Bronchial epithelial cell (primary cell): ENCODE results near the gene CLNK. TPM values are rescaled to one million over a fixed set of nuclear protein-coding genes. Genes with fewer than 3 reads are reported as not detected.

ENCODE experiments used
- DNase-seq: peaks from one replicate; pipeline ENCODE4 v3.0.0-alpha.2; 2010; ENCODE audit warnings: low read depth
- FAIRE-seq: peaks from 2 replicates; lab custom pipeline; 2011; peaks lifted over from hg19 to GRCh38; lab: Jason Lieb, UNC
- H3K27me3 ChIP-seq: 2 replicates; pipeline ENCODE4 v1.5.1; 2011; ENCODE audit warnings: low read length; ENCODE audit not compliant: control insufficient read depth, insufficient read depth
- H3K36me3 ChIP-seq: 2 replicates; pipeline ENCODE4 v1.5.1; 2011; ENCODE audit warnings: low read length; ENCODE audit not compliant: control insufficient read depth, insufficient read depth
- H3K4me3 ChIP-seq: 2 replicates; pipeline ENCODE4 v1.5.1; 2011; ENCODE audit warnings: mild to moderate bottlenecking, low read depth, low read length, control low read depth
- total RNA-seq: library from RNA; depleted of rRNA; stranded (reverse); fragments of >200 nt; gene quantifications from 2 replicates; pipeline ENCODE4 v1.2.1, GENCODE V29; 2014
- TF ChIP-seq, protein P1 (sequence below): IDR thresholded peaks from 2 replicates; pipeline ENCODE4 v1.5.1; 2011; ENCODE audit warnings: mild to moderate bottlenecking, moderate library complexity, low read length, control low read depth, inconsistent platforms; ENCODE audit not compliant: insufficient read depth, severe bottlenecking

CLNK gene
- total RNA-seq, 1 donor from 2014 or later = not detected

DNA sequence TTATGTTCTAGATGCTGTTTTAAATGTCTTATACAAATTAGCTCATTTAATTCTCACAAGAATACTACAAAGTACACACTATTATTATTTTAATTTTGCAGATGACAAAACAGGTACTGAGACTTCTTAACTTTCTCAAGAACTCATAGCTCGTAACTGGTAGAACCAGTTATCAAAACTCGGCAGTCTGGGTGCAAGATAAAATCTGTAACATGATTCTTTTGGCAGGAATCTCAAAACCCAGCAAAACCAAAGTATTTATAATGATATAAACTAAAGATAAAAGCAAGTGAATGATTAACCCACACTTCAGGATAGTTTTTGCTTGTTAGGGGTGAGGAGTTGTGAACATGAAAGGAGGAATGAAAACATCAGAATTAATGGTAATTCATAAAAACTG is 27.6 kb downstream of the CLNK start:
- no peak for FAIRE-seq
- Histone ChIP-seq H3K4me3 (no peak overlapping the region), H3K27me3 (no peaks in the 10 kb centered on the region), H3K36me3 (no peaks in the 10 kb centered on the region)
- DNase-seq = peak; percentile 71
- TF ChIP-seq, protein P1, sequence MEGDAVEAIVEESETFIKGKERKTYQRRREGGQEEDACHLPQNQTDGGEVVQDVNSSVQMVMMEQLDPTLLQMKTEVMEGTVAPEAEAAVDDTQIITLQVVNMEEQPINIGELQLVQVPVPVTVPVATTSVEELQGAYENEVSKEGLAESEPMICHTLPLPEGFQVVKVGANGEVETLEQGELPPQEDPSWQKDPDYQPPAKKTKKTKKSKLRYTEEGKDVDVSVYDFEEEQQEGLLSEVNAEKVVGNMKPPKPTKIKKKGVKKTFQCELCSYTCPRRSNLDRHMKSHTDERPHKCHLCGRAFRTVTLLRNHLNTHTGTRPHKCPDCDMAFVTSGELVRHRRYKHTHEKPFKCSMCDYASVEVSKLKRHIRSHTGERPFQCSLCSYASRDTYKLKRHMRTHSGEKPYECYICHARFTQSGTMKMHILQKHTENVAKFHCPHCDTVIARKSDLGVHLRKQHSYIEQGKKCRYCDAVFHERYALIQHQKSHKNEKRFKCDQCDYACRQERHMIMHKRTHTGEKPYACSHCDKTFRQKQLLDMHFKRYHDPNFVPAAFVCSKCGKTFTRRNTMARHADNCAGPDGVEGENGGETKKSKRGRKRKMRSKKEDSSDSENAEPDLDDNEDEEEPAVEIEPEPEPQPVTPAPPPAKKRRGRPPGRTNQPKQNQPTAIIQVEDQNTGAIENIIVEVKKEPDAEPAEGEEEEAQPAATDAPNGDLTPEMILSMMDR = no peak

GRCh38 chr4:10656420-10656819 is 28.1 kb downstream of the CLNK start:
- no peaks in the 10 kb centered on the region for H3K27me3 ChIP-seq
- no peaks in the 10 kb centered on the region for H3K36me3 ChIP-seq
- no peak overlapping the region for H3K4me3 ChIP-seq
- TF ChIP-seq, protein P1 = no peak
- FAIRE-seq (no peak), DNase-seq (no peak)

DNA sequence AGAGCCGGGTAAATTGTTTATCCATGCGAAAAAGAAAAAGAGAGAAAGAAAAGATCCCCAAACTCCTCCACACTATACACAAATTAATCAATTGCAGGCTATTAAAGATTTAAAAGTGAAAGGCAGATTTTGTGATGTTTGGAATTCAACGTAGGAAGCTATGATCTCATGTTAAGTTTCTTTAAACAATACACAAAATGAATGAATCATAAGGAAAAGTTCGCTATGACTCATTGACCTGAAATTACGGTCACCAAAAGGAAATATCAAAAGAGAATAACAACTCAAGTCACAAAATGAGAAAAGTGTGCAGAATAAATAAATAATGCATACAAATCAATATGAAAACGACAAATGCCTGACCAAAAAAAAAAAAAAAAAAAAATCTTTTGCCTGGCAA is 28.6 kb downstream of the CLNK start:
- FAIRE-seq = no peak
- Histone ChIP-seq H3K27me3 (no peaks in the 10 kb centered on the region), H3K4me3 (no peak overlapping the region), H3K36me3 (no peaks in the 10 kb centered on the region)
- DNase-seq = peak; percentile 84
- TF ChIP-seq, protein P1 = no peak

DNA sequence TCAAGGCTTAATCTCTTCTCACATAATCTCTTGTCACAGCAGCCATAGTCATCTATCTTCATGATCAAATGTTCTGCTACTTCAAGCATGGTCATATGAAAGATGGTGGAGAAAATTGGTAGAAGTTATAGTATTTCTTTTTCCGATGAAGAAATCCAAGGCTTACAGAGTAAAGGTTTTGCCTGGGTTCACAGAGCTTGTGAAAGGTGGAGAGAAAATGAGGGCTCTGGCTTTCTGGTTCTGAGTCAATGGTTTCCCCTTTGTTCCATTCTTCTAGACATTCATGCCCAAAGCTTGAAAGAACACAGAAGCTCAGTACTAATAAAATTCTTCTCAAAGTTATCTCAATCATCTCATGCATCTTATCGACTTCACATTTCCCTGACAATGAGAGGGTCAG is 36.1 kb downstream of the CLNK start:
- FAIRE-seq (no peak), DNase-seq (no peak)
- Histone ChIP-seq H3K4me3 (no peak overlapping the region), H3K36me3 (no peaks in the 10 kb centered on the region), H3K27me3 (no peaks in the 10 kb centered on the region)
- TF ChIP-seq, protein P1 = no peak

- no peak for FAIRE-seq
- Histone ChIP-seq H3K36me3 (no peaks in the 10 kb centered on the region), H3K27me3 (no peaks in the 10 kb centered on the region), H3K4me3 (no peak overlapping the region)
- no peak for DNase-seq
- TF ChIP-seq, protein P1 = no peak
Observed at GRCh38 chr4:10647846-10648245, 36.7 kb downstream of the CLNK start.

DNA sequence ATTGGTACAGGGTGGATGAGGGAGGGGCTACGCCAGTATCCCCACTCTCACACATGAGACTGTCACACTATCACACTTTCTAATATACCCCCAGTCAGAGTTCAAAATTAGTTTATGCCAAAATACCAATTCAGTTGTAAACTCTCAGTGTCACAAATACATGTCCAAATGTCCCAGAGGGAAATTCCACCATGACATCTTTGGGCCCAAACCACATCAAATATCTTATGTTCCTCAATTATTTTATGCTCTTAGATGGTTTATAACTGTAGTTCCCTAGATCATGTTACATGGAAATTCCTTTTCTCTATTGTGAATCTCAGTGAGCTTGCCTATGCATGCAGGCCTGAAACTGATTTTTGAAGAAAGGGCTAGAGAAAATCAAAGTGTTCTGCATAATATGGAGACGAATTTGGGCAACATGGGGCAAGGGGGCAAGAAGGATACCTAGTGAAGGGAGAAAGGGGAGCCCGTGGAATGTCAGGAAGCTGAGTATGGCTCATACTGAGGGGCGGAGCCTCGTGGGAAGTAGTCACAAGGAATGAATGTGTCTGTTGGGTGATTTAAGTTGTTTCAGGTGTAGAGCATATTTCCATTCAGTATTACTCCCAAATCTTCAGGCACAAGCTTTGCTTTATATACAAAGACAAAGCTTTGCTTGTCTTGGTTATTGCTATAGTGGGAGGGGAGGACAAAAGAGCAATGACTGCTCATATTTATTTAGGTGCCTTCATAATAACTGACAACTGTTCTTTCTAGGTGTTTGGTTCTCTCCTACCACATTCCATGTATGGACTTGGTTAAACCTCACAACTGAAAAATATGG is 40.8 kb downstream of the CLNK start:
- Histone ChIP-seq H3K36me3 (no peaks in the 10 kb centered on the region), H3K27me3 (no peaks in the 10 kb centered on the region), H3K4me3 (no peak overlapping the region)
- DNase-seq = peak; percentile 49
- TF ChIP-seq, protein P1 = no peak
- no peak for FAIRE-seq
